HT1080 (cell line): ENCODE data around the gene GASK1A. TPM values are rescaled to one million over a fixed set of nuclear protein-coding genes. Genes with fewer than 3 reads are reported as not detected.

ENCODE experiments used
- DNase-seq: peaks from one replicate; pipeline ENCODE4 v3.0.0-alpha.2; 2015; ENCODE audit warnings: low read depth
- total RNA-seq: library from RNA; depleted of rRNA; stranded (reverse); fragments of >200 nt; shearing (Covaris generic); gene quantifications from 2 replicates; pipeline ENCODE4 v1.2.3, GENCODE V29; 2014

Gene GASK1A
- total RNA-seq, 1 experiment from 2014 or later = not detected

DNA sequence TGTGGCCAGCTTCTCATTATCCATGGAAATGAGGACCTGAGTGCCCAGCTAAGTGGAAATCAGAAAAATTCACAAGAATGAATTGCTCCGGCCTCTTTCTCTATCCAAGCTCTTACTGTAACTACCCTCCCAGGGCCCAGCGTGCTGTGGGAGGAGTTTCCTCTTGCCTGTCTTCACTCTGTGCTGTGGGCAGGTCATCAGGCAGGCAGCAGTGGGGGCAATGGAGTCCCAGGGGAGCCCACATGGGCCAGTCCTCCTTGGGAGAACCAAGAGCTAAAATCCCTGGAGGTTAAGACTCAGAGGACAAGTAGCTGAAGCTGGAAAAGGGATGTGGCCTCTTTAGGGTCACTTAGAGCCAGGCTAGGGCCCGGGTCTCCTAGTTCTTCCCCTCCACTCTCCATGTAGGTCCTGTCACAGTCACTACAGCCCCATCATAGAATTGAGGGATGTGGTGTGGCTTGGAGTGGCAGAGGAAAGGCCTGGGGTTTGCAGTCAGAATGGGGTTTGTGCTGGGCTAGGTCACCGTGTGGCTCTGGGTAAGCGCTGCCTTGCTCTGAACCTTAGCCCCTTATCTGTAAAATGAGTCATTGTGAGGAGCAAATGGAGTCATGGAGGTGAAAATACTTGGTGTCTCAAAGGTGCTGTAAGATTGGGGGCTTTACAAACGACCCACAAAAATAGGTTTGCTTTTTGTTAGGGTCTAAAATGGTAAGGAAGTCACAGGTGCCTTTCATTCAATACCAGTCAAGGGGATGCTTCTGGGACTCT lies 3.7 kb downstream of the GASK1A start:
- DNase-seq = no peak

DNA sequence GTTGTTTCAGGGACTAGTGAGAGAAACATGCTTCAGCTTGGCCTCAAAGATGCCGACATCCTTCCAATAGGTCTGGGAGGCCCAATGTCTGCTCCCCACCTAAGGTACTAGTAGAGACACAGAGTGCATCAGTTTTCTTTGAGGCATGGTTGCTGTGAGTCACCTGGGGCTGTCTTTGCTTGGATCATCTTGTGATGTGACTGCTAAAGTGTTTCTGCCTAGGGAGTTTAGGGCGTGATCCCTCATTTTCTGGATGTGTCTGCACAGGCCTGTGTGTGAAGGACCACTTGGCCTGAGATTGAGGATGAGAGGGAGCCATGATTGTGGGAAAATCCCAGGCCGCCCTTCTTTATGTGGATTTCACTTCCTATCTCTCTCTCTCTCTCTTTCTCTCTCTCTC lies 4.8 kb downstream of the GASK1A start:
- DNase-seq = no peak

DNA sequence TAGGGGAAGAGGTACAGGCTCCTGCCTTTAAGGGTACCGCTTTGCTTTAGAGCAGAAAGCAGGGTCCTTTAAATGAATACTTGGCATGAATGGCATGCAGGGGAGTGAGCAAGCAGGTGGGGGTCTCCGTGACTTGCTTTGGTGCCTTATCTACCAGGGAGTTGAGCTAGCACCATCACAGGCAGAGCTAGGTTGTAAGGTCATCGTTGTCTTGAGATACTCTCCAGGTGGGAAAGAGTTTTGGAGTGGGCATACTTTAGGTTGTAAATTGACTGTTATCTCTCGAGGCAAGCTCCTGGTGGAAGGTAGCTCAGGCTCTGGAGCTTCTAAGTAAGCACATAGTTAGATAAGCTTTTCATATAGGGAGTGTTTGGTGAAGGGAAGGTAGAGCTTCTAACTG lies 5.6 kb downstream of the GASK1A start:
- DNase-seq = no peak

DNA sequence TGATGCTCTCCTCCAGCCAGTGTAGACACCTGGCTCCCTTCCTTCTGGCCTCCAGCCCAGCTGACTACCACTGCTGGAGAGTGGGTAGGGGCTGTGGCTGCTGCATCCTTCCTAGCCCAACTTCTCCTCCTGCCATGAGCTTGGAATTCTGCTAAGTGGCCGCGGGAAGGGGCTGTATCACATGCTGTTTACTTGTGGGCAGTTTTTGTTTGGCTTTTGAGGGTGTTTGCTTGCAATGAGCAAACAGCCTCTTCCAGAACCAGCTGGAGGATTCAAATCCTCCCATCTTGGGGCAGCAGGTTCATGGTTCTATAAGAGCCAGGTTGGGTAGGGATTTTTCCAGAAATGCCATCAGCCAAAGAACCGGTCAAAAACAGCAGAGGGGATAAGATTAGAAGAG lies 9.0 kb downstream of the GASK1A start:
- no peak for DNase-seq

DNA sequence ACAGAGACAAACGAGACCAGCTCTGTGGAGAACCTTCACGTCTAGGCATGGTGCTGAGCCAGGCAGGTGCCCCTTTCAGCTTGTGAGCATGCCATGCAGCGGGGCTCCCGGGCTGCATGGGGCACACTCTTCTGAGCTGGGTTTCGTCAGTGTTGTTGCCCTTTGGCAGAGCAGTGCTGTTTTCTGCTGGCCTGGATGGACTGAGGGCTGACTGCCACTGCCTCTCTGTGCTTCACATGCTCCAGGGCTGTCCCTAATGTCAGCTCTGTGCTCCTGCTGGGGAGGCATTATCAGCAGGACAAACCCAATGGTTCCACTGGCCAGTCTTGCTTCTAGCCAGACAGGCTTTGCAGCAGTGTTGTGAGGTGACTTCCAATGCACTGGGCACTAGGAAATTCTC lies 9.5 kb downstream of the GASK1A start:
- DNase-seq = no peak

- peak; percentile 18 for DNase-seq
Observed at GRCh38 chr3:42991341-42992315, 12.5 kb downstream of the GASK1A start.

DNA sequence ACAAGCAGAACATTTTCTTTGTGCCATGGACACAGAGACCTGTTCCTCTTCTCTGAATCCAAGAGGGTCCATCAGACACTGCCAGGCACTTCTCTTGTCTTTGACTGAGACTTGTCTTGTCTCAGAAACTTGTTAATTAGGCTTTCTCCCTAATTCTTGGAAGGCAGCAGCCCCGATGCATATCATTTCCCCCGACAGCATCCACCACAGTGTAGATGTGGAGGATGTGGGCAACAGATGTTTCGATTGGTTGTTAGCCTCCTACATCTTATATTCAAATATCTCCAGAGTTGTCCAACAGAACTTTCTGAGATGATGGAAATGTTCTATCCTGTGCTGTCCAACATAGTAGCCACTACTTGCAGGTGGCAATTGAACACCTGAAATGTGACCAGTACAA lies 15.5 kb downstream of the GASK1A start:
- DNase-seq = no peak

- DNase-seq = no peak
Observed at GRCh38 chr3:42996021-42996420, 16.9 kb downstream of the GASK1A start.

DNA sequence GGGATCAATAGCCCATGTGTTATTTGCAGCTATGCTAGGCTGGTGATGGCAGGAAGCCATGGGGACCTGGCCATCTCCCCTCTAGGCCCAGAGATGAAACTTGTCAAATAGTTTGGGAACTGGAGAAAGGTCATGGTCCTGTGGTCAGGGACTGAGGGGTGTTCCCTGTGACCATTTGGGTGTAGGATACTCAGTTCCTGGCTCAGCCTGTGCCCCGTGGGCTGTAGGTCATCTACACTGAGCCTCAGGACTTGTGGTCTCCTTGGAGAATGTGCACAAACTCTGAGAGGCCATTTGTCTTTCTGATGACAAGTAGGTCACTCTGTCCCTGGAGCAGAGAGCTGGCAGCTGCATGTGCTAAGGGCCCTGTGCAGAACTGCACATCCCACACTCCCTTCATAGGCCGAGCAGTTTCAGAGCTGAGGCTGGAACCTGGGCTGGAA lies 17.5 kb downstream of the GASK1A start:
- no peak for DNase-seq

- DNase-seq = no peak
Observed at GRCh38 chr3:42999212-42999611, 20.1 kb downstream of the GASK1A start.

- no peak for DNase-seq
Observed at GRCh38 chr3:42999632-43000031, 20.5 kb downstream of the GASK1A start.

GRCh38 chr3:43000387-43000786 lies 21.3 kb downstream of the GASK1A start:
- no peak for DNase-seq

GRCh38 chr3:43001094-43001553 lies 22.0 kb downstream of the GASK1A start:
- no peak for DNase-seq

- no peak for DNase-seq
Observed at GRCh38 chr3:43001556-43002121, 22.5 kb downstream of the GASK1A start.

DNA sequence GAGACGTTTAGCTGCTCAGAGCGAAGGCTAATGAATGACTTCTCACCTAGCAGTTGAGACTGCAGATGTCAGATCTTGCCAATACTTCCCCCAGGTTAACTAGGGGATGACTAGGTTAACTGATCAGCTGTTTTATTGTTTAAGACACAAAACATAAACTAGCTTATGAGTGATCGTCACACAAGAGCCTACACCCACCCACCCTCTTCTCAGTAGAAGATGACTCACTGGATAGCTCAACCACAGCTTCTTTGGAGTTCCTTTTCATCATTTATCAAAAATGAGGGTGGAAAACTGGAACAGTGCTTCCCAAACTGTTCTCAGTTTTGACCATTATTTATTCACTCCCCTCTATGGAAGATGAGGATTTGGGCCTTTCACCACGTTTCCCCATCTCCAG lies 25.2 kb downstream of the GASK1A start:
- DNase-seq = peak; percentile 41

DNA sequence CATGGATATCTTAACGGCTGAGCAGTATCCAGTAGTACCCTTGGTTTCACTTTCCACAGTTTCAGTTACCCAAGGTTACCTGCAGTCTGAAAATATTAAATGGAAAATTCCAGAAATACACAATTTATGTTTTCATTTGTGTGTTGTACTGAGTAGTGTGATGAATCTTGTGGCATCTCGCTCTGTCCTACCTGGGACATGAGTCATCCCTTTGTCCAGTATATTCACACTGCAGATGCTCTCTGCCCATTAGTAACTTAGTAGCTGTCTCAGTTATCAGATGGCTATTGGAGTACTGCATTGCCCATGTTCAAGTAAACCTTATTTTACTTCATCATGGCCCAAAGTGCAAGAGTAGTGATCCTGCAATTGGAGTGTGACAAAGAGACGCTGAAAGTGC lies 26.1 kb downstream of the GASK1A start:
- DNase-seq = no peak

DNA sequence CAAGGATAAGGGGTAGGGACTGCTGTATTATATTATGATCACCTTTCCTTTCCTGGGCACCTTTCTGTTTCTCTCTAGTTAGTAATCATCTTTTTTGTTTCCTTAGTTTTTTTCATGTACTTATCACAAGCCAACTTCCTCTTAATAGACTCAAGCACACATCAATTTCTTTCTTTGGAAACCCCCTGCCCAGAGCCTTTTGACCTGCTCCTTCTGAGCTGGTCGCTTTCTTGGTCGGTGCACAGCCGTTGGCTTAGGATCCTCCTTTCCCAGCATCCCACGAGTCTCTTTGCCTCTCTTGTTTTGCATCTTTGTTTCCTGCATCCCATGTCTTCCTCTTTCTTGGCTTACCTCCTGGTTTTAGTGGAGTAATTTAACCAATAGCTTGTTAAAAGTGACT lies 26.9 kb downstream of the GASK1A start:
- DNase-seq = no peak

DNA sequence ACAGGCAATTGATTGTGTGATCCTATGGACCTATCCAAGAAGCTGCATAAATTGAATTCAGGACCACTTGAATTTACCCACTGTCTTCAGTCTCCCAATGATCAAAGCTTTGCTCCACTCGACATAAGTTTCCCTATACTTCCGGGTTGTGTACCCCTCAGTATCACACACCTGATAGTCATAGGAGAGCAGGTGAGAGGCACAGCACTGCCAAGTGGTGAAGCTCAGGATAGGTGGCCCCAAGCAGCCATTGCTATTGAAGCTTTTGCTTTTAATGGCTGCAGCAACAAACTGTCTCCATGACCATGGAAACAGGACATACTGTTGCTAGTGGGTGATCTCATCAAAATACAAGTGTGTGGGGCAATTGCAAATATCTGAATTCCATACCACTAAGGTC lies 27.7 kb downstream of the GASK1A start:
- DNase-seq = no peak

GRCh38 chr3:43009547-43009946 lies 30.4 kb downstream of the GASK1A start:
- DNase-seq = no peak

- no peak for DNase-seq
Observed at GRCh38 chr3:43010638-43011037, 31.5 kb downstream of the GASK1A start.

DNA sequence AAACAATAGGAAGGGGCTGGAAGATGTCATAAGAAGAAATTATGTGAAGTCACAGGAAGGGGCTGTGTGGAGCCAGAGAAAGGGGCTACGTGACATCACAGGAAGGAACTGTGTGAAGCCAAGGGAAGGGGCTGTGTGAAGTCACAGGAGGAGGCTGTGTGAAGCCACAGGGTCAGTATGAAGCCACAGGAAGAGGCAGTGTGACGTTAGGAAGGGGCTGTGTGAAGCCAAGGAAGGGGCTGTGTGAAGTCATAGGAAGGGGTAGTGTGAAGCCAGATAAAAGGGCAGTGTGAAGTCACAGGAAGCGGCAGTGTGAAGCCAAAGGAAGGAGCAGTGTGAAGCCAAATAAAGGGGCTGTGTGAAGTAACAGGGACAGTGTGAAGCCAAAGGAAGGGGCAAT lies 32.5 kb downstream of the GASK1A start:
- DNase-seq = no peak

DNA sequence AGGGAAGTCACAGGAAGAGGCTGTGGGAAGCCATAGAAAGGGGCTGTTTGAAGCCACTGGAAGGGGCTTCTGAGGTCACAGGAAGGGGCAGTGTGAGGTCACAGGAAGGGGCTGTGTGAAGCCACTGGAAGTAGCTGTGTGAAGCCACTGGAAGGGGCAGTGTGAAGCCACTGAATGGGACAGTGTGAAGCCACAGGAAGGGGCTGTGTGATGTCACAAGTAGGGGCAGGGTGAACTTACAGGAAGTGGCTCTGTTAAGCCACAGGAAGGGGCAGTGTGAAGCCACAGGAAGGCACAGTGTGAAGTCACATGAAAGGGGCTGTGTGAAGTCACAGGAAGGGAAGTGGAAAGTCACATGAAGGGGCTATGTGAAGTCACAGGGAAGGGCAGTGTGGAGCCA lies 33.1 kb downstream of the GASK1A start:
- DNase-seq = no peak
